Type B pancreatic cell (in vitro differentiated cells): Measurements from ENCODE around the gene NCCRP1. TPM values are rescaled to one million over a fixed set of nuclear protein-coding genes. Genes with fewer than 3 reads are reported as not detected.

Experiments used
- DNase-seq: peaks from one replicate; pipeline ENCODE4 v3.0.0; 2021; ENCODE audit warnings: mixed read lengths; ENCODE audit not compliant: unreplicated experiment; ENCODE audit errors: extremely low spot score
- H3K27ac Mint-ChIP-seq: 2 replicates; pipeline ENCODE4 v1.8.0; 2021; ENCODE audit warnings: mild to moderate bottlenecking, mixed read lengths
- H3K27me3 Mint-ChIP-seq: 2 replicates; pipeline ENCODE4 v1.8.0; 2021; ENCODE audit warnings: mixed read lengths
- H3K36me3 Mint-ChIP-seq: 2 replicates; pipeline ENCODE4 v1.8.0; 2021; ENCODE audit warnings: mixed read lengths
- H3K4me1 Mint-ChIP-seq: one replicate; pipeline ENCODE4 v1.8.0; 2021; ENCODE audit warnings: mixed read lengths; ENCODE audit not compliant: unreplicated experiment
- H3K4me3 Mint-ChIP-seq: 2 replicates; pipeline ENCODE4 v1.8.0; 2021; ENCODE audit warnings: mild to moderate bottlenecking, mixed read lengths
- H3K9me3 Mint-ChIP-seq: 2 replicates; pipeline ENCODE4 v1.8.0; 2021; ENCODE audit warnings: mixed read lengths
- long read RNA-seq: library from polyadenylated mRNA; unstranded; transcript quantifications from one replicate; pipeline ENCODE4 v2.0.0, GENCODE V29; 2020
- total RNA-seq: library from RNA; stranded (reverse); gene quantifications from 2 replicates; pipeline ENCODE4 v1.2.1, GENCODE V29; 2021; ENCODE audit warnings: low replicate concordance
- TF ChIP-seq, protein P1 (sequence below): fragments of 200-600 bp; sonication (generic); conservative IDR thresholded peaks from 2 replicates; pipeline ENCODE4 v1.5.0; 2021; ENCODE audit warnings: antibody characterized with exemption, mild to moderate bottlenecking

The NCCRP1 gene, protein sequence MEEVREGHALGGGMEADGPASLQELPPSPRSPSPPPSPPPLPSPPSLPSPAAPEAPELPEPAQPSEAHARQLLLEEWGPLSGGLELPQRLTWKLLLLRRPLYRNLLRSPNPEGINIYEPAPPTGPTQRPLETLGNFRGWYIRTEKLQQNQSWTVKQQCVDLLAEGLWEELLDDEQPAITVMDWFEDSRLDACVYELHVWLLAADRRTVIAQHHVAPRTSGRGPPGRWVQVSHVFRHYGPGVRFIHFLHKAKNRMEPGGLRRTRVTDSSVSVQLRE
- 19.0 and 22.6 TPM in 2 replicates for total RNA-seq
- long read RNA-seq, partial matches to known transcripts: 0 of 3 reads
- long read RNA-seq, other reads (novel, unspliced or antisense): 1 of 3 reads

DNA sequence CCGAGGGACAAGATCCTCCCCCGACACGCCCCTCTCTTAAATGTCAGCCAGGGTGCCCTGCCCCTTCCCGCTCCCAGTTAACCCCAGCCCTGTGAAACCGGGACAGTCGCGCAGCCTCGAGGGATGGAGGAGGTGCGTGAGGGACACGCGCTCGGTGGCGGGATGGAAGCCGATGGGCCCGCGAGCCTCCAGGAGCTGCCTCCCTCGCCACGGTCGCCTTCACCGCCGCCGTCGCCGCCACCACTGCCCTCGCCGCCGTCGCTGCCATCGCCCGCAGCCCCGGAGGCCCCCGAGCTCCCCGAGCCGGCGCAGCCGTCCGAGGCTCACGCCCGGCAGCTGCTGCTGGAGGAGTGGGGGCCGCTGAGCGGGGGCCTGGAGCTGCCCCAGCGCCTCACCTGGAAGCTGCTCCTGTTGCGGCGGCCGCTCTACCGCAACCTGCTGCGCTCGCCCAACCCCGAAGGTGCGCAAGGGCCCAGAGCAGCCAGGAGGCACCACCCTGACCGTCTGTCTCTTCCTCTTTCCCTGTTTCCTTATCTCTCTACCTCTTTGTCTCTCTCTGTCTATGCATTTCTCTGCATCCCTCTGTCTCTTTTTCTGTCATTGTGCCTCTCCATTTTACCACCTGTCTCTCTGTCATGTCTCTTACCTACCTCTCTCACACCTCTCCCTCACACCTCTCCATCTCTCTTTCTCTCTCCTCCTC lies at the start of gene NCCRP1:
Gene NCCRP1, plus strand, starts transcription at position 105 of the 703 bp plus-strand sequence. Its CDS starts 19 bp downstream, at position 124.
- no peaks in the 10 kb centered on the region for H3K36me3 Mint-ChIP-seq
- H3K4me1 Mint-ChIP-seq: peaks cover 22% of the 10 kb centered on the region
- TF ChIP-seq, protein P1, sequence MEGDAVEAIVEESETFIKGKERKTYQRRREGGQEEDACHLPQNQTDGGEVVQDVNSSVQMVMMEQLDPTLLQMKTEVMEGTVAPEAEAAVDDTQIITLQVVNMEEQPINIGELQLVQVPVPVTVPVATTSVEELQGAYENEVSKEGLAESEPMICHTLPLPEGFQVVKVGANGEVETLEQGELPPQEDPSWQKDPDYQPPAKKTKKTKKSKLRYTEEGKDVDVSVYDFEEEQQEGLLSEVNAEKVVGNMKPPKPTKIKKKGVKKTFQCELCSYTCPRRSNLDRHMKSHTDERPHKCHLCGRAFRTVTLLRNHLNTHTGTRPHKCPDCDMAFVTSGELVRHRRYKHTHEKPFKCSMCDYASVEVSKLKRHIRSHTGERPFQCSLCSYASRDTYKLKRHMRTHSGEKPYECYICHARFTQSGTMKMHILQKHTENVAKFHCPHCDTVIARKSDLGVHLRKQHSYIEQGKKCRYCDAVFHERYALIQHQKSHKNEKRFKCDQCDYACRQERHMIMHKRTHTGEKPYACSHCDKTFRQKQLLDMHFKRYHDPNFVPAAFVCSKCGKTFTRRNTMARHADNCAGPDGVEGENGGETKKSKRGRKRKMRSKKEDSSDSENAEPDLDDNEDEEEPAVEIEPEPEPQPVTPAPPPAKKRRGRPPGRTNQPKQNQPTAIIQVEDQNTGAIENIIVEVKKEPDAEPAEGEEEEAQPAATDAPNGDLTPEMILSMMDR: no peak
- no peaks in the 10 kb centered on the region for H3K9me3 Mint-ChIP-seq
- H3K4me3 Mint-ChIP-seq: peak within 1 kb of the TSS; percentile 80
- peaks cover 53% of the 10 kb centered on the region for H3K27me3 Mint-ChIP-seq
- no peak for DNase-seq
- no peak within 1 kb of the TSS for H3K27ac Mint-ChIP-seq

DNA sequence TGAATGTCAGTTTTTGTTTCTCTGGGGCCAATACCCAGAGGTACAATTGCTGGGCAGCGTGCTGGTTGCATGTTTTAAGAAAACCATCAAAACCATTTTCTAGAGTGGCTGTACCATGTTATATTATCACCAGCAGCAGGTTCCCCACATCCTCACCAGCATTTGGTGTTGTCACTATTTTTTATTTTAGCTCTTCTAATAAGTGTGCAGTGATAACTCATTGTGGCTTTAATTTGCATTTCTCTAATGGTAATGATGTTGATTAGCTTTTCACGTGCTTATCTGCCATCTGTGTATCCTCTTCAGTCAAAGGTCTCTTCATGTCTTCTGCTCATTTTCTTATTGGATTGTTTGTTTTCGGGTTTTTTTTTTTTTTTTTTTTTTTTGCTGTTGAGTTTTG lies 49.3 kb upstream of the NCCRP1 start:
- H3K4me1 Mint-ChIP-seq: peaks cover 39% of the 10 kb centered on the region
- H3K27me3 Mint-ChIP-seq: no peaks in the 10 kb centered on the region
- TF ChIP-seq, protein P1: no peak
- DNase-seq: no peak
- H3K9me3 Mint-ChIP-seq: no peaks in the 10 kb centered on the region
- no peak overlapping the region for H3K4me3 Mint-ChIP-seq
- peak overlapping the region; percentile 19 for H3K27ac Mint-ChIP-seq
- H3K36me3 Mint-ChIP-seq: peaks cover 16% of the 10 kb centered on the region

DNA sequence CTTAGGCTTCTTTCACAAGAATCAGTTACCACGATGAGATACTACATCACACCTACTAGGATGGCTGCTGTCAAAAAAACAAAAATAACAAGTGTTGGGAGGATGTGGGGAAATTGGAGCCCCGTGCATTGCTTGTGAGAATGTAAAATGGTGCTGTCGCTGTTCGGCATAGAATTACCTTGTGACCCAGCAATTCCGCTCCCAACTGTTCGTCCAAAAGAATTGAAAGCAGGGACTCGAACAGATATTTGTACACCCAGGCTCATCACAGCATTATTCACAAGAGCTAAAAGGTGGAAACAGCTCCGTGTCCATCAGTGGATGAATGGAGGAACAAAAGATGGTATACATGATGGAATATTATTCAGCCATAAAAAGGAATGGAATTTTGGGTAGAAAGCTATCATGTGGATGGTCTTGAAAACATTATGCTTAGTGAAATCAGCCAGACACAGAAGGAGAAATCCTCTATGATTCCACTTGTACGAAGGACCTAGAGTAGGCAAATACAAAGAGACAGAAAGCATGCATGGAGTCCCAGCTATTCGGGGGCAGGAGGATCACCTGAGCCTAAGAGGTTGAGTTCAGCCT lies 47.7 kb upstream of the NCCRP1 start:
- no peak overlapping the region for H3K4me3 Mint-ChIP-seq
- no peak for DNase-seq
- H3K27ac Mint-ChIP-seq: no peak overlapping the region
- H3K27me3 Mint-ChIP-seq: no peaks in the 10 kb centered on the region
- H3K4me1 Mint-ChIP-seq: peaks cover 38% of the 10 kb centered on the region
- TF ChIP-seq, protein P1: no peak
- H3K9me3 Mint-ChIP-seq: peaks cover 3% of the 10 kb centered on the region
- H3K36me3 Mint-ChIP-seq: peaks cover 19% of the 10 kb centered on the region

DNA sequence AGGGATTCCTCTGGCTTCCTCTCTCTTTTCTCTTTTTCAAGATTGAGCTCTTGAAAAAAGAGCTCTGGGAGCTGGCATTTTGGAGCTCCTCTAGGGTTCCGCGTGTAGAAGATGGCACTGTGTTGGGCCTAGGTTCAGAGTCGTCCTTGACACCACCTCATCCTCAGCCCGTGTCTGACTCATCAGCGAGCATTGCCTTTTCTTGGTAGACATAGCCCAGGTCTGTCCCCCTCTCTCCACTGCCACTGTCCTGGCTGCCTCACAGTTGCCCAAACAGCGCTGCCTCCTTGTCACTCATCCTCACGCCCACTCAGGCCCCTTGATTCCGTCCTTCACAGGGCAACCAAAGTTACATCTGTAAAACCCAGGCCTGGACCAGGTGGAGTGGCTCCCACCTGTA lies 46.5 kb upstream of the NCCRP1 start:
- TF ChIP-seq, protein P1: no peak
- no peak for DNase-seq
- H3K9me3 Mint-ChIP-seq: peaks cover 5% of the 10 kb centered on the region
- peaks cover 23% of the 10 kb centered on the region for H3K36me3 Mint-ChIP-seq
- no peak overlapping the region for H3K27ac Mint-ChIP-seq
- H3K4me1 Mint-ChIP-seq: peaks cover 39% of the 10 kb centered on the region
- no peak overlapping the region for H3K4me3 Mint-ChIP-seq
- H3K27me3 Mint-ChIP-seq: no peaks in the 10 kb centered on the region

DNA sequence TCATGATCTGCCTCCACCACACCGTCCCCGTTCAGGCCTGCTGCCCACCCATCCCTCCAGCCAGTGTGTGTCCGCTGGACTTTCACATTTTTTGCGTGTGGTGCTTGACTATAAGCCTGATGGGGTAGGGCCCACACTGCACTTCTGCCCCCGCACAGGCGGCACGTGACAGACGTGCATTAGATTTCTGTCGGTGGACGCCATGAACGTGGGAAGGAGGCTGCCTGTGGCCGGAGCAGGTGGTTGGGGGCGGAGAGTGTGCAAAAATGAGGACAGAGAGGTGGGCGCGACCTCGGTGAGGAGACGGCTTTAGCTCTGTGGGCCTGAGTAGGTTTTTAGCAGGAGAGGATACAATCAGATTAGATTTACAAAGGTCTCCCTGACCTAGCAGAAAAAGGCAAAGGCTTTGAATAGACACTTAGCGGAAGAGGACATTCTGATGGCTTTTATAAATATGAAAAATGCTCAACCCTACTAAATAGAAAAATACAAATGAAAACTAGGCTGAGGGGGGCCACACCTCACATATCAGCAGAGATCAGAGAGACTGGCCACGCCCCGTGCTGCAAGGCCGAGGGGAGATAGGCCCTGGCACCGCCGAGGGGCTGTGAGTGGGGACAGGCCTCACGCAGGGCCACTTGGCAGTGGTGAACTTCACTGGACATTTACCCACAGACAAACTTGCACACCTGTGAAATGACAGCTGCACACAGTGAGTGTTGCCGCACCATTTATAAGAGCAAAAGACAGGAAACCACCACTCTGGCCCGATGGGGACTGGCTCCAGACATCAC lies 45.8 kb upstream of the NCCRP1 start:
- Mint-ChIP-seq H3K27ac (peak overlapping the region; percentile 30), H3K4me3 (no peak overlapping the region), H3K36me3 (peaks cover 23% of the 10 kb centered on the region), H3K9me3 (peaks cover 5% of the 10 kb centered on the region), H3K27me3 (no peaks in the 10 kb centered on the region), H3K4me1 (peaks cover 42% of the 10 kb centered on the region)
- TF ChIP-seq, protein P1: no peak
- no peak for DNase-seq
